GM19324 (cell line): ENCODE data around the gene LIMA1.
"Not testable (repeated sequence)": the region's sequence is repeated elsewhere in the genome, so short reads cannot be mapped to it uniquely, and the experiment has no call there.

Source experiments
- ATAC-seq: cut with Tn5 transposase; IDR thresholded peaks from one replicate; pipeline ENCODE4 v1.9.1; 2021; ENCODE audit warnings: mild to moderate bottlenecking, moderate library complexity; ENCODE audit not compliant: unreplicated experiment, low FRiP score

LIMA1 gene

DNA sequence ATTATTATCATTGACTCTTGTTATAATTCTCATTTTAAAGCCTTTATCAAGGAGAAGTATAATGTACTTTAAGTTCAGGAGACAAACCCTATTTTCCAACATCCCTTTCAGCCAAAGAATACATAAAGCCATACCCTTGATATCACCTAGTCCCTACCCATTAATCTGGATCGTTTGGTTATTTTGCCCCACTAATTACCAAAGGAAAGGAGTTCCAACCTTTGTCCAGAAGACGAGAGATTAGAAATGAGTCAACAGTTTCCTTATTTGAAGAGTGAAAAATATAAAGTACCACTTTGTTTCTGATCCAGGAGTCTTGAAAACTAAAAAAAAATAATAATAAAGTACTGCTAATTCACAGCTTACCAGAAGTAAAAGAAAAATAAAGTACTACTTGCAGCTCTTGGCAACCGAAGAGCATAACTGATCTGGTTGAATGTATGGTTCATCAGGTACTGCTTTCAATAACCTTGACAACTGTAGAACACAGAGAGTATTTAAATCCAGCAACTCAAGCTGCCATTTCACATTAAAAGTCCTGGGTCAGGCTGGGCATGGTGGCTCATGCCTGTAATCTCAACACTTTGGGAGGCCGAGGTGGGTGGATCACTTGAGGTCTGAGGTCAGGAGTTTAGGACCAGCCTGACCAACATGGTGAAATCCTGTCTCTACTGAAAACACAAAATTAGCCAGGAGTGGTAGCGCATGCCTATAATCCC, 33.7 kb downstream of the LIMA1 start:
- ATAC-seq, result no peak

DNA sequence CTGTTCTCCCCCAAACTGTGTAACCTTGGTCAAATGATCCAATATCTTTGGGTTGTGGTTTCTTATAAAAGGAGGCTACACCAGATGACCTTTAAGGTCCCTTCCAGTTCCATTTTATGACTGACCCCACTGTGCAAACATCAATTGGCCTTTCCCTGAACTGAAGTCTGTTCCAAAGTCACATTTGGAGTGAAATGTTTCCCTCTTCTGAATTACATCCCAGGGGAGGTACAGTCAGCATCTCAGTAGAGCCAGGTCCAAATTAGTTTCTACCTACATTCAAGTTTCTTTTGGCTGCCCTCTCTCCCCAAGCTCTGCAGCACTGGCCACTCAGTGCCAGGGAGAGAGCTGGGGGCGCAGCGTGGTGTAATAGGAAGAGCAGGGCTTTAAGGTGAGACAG, 34.4 kb downstream of the LIMA1 start:
- ATAC-seq, result no peak

DNA sequence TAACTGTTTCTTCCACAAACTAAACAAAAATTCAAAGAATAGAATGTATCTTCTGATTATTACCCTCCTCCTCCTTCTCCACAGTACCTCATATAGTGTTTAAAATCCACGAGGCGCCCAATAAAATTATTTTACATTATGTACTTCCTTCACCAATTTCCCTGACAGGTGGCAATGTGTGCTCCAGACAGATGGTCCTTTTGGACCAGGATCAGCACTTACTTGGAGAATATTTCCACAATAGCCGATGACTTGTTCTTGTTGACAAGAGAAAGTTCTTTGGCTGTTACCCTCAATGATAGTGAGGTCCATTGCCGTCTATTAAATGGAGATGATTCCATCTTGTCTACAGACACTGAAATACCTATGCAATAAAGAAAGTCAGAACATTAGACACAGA, 34.9 kb downstream of the LIMA1 start:
- no peak for ATAC-seq

DNA sequence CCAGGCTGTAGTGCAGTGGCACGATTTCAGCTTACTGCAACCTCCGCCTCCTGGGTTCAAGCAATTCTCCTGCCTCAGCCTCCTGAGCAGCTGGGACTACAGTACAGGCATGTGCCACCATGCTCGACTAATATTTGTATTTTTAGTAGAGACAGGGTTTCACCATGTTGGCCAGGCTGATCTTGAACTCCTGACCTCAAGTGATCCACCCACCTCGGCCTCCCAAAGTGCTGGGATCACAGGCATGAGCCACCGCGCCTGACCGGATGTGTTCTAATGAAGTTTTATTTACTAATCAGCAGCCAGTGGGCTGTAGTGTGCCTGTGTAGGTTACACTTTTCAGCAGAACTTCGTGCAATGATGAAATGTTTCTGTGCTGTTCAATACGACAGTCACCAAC, 35.7 kb downstream of the LIMA1 start:
- not testable (repeated sequence) for ATAC-seq

DNA sequence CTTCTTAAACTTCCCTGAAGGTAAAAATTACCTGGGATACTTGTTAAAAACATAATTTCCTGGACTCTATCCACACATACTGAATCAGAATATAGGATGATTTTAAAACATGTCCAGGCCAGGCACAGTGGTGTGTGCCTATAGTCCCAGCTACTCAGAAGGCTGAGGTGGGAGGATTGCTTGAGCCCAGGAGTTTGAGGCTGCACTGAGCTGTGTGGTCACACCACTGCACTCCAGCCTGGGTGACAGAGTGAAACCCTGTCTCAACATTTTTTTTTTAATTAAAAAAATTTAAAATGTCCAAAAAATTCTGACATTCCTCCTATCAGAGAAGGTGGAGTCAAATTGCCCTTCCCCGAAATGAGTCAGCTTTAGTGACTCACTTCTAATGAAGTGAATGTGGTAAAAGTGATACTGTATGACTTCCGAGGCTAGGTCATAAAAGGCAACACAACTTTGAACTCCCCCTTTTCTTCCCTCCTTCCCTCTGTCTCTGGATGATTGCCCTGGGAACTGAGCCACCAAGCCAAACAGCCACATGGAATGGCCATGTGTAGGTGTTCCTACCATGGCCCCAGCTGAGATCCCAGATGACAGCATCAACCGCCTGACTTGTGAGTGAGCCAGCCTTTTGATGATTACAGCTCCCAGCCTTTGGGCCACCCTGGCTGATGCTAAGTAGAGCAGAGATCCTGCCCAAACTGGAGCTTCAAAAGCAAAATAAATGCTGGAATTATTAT, 36.3 kb downstream of the LIMA1 start:
- no peak for ATAC-seq

DNA sequence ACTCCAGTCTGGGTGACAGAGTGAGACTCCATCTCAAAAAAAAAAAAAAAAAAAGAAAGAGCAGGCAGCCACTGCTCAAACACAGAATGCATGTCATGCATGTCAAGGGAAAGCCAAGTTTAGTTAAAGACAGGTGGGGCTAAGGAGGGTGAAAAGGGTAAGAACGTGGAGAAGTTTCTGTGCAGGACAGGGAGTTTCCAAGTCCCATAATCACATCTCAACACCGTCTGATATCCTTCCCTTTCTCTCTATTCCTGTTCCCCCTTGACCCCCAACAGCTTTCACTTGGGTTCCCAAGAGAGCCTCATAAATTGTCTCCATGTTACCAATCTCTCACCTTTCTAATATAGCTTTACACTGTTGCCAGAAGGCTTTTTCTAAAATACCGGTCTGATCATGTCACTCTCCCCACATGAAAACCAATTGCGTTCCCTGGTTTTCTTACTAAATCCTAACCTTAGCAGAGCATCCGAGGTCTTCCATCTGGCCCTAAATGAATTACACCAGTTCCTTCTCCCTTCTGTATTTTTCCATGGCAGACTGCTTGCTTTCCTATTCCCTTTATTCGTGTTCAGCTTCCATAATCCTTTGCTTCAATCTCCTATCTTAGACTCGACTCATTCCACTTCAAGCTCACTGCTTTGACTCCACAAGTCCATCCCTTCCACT, 37.0 kb downstream of the LIMA1 start:
- ATAC-seq, result no peak

DNA sequence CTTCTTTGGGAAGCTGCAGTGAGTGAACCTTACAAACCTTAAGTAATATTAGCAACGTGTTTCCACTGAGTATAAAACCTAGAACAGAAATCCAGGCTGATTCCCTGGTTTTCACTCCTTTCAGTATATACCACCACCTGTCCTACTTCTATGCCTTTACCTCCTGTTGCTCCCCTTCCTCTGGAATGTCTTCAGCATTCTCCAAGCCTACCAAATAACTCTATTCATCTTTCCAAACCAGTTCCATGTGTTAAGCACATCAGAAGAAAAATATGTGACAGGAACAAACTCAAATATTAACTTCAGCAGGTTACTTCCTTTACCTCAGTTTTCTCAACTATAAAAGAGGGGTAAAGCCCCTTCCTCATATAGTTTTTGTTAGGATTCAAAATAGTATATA, 39.8 kb downstream of the LIMA1 start:
- ATAC-seq, result no peak

DNA sequence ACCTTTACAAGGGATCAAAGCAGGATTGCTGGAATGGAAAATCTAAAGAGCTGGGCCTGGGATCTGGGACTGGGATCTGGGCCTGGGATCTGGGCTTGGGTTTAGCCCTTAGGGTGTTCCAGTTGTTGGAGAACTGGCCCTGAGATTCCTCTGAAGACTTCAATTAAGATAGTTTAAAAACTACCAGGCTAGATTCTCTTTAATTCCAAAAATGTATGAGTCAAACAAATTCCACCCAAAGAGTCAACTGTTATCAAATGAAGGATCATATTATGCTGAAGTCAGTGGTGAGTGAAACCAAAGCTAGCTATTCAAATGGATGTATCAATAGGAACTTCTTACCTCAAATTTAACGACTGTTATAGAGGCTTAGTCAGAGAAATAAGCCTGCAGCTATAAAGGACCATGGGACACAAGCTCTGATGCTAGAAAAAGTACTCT, 40.5 kb downstream of the LIMA1 start:
- no peak for ATAC-seq

DNA sequence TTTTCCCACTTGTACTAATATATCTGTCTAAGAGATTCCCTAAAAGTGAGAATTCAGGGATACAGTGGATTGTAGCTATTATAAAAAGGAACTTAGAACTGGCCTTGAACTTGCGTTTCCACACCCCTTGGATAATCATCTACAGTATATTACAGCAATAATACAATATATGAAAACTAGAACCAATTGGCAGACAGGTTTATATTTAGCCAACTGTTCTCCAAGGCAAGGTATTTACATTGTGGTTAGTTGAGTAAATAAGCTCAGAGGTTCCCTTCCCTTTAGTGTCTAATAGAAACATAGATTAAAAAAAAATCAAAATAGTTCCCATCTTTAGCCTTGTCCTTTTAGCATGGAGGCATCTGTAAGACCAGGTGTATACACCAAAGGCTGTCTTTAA, 42.1 kb downstream of the LIMA1 start:
- no peak for ATAC-seq

DNA sequence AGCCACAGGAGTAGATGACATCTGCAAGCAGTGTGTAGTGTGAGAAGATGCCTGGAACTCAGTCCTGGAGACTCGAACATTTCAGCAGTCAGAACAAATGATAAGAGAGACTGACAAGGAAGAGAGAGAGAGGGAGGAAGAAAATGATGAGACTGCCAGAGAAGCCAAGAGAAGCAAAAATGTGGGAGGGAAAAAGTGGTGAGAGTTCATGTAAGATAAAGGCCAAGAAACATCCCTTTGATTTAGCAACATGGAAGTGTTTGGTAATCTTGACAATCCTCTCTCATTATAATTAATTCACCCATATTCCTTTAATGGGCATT, 42.6 kb downstream of the LIMA1 start:
- no peak for ATAC-seq

DNA sequence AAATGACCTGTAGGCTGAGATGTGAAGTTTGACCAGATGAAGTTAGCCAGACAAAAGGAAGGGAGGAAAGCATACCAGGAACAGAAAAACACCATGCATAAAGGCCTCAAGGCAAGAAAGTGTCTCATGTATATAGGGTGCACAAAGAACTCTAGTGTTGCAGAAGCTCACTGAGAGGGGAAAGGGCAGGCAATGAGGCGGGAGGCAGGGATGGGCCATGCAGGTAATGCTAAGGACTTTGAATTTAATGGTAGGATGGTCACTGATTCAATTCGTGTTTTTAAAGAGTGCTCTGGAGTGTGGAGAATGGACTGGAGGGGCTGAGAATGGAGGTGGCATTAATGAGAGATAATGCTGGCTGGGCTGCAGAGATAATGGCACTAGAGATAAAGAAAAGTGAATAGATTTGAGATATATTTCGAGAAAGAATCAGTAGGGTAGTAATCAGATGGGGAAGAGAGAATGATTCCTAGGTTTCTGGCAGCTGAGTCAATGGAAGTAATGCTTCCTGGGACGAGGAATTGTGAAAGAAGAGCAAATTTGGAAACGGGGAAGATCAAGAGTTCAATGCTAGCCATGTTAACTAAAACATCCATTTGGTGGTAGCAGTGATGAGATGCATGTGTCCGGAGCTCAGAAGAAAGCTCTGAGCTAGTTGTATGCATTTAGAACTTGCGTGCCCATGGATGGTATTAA, 43.1 kb downstream of the LIMA1 start:
- ATAC-seq, result no peak

DNA sequence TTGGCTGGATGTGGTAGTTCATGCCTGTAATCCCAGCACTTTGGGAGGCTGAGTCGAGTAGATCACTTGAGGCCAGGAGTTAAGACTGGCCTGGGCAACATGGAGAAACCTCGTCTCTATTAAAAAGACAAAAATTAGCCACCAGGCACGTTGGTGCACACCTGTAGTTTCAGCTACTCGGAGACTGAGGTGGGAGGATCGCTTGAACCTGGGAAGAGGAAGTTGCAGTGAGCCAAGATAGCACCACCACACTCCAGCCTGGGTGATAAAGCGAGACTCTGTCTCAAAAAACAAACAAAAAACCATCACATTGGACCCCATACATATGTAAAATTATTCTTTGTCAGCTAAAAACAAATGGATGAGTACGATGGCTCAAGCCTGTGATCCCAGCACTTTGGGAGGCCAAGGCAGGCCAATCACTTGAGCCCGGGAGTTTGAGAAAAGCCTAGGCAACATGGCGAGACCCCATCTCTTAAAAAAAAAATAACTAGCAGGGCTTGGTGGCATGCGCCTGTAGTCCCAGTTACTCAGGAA, 43.9 kb downstream of the LIMA1 start:
- no peak for ATAC-seq

DNA sequence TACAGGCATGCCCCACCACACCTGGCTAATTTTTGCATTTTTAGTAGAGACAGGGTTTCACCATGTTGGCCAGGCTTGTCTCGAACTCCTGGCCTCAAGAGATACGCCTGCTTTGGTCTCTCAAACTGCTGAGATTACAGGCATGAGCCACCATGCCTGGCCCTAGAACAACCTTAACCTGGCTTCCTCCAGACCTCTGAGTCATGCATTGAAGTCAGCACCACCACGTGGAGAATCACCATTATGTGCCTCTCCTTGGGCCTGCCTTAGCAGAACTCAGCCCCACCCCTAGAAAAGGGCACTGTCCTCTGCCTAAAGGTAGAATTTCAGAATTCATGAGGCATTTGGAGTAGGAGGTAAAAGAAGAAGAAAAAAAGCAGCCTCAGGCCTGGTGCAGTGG, 49.0 kb downstream of the LIMA1 start:
- ATAC-seq, result no peak

DNA sequence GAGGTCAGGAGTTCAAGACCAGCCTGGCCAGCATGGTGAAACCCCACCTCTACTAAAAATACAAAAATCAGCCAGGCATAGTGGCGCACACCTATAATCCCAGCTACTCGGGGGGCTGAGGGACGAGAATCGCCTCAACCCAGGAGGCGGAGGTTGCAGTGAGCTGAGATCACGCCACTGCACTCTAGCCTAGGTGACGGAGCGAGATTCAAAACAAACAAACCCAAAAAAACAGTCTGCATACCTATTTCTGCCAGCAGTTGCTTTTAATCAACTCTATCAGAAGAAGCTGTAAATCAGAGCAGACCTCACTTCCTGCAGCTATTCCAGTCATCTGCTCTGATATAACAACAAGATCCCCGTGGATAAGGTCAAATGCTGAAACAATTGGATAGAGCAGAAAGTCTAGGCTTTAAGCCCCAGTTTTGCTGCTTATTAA, 50.5 kb downstream of the LIMA1 start:
- no peak for ATAC-seq

DNA sequence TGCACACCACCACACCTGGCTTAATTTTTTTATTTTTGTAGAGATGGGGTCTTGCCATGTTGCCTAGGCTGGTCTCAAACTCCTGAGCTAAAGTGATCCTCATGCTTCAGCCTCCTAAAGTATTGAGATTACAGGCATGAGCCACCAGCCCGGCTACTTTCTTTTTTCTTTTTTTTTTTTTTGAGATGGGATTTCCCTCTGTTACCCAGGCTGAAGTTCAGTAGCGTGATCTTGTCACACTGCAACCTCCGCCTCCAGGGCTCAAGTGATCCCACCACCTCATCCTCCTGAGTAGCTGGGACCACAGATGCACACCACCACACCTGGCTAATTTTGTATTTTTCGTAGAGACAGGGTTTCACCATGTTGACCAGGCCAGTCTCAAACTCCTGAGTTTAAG, 51.1 kb downstream of the LIMA1 start:
- no peak for ATAC-seq

DNA sequence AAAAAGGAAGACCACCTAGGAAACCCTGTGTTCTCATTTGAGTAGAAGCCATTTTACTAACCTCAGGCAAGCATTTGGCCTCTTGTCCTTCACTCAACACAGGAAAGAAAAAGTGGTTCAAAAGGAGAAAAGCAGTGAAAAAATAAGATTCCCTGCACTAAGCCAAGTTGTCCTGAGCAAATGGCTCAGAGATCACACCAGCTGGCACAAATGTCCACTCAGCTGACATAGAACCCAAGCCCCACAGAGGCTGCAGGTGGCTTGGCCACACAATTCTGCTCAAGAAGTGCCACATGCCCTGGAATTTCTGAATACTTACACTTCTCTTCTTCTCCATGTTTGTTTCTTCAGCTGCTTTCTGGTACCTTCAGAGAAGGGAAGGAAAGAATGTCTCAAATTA, 52.0 kb downstream of the LIMA1 start:
- no peak for ATAC-seq

DNA sequence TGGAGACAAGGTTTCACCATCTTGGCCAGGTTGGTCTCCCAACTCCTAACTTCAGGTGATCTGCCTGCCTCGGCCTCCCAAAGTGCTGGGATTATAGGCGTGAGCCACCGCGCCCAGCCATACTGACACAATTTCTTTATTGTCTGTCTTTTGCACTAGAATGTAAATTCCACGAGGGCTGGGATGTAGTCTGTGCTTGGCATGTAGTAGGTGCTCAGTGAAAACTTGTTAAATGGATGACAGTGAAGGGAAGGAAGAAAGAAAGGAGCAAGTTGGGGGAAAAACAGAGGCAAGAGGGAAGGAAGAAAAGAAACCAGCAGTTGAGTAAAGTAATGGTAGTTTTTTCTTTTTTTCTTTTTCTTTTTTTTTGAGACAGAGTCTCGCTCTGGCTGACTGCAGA, 53.1 kb downstream of the LIMA1 start:
- ATAC-seq, result no peak

DNA sequence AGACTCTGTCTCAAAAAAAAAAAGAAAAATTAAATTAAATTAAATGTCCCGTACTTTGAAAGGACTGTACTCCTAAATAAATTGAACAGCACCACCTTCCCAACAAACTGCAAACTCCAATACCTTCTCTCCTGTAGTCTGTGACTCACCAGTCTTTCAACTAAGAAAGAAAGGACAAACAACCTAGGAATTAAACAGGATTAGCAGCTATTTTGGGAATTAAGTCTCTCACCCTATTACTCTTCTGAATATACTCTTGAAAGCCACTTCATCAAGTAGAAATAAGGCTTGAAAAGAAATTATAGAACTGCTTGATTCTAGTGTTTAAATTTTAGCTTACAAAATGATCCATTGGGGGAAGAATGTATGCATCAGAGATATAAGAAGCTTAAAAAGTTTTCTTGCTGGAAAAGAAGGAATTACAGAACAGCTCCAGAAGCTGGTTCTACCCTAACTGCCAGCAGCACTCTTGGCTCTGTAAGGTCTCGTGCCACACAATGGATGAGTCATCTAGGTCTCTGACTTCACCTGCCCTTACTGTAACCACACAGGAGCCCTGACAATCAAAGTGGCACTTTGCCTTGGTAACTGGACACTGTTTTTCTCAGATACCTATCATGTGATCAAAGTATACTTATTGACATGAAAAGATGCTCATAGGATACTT, 59.2 kb downstream of the LIMA1 start:
- ATAC-seq, result no peak

DNA sequence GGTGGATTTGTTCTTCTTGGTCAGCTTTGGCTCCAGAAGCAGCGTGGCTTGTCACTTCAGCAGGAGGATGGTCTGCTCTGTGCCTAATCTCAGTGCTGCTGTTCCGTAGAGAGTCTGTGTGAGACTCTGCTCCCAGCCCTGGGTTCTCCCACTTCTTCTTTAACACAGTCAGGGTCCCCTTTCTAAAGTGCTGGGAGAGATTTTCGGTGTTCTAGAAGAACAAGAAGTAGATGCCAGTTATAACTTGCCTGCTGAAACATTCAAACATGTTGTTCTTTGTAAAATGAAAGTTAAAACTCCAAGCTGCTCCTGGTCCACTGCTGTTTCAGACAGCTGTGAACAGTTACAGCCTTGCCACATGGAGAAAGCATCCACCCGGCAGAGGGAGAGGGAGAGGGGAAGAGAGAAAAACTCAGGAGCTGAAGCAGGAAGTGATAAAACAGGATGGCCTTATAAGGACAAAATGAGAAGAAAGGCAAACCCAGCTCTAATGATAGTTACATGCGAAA, 61.0 kb downstream of the LIMA1 start:
- no peak for ATAC-seq
